SK-N-MC (cell line): ENCODE data around the gene RPLP2.

Experiments used
- EZH2 ChIP-seq: fragments of 200-600 bp; sonication (generic); IDR thresholded peaks from one replicate; pipeline ENCODE4 v1.6.1; 2017; ENCODE audit warnings: antibody characterized with exemption
- POLR2AphosphoS5 ChIP-seq: IDR thresholded peaks from 2 replicates; pipeline ENCODE4 v1.6.1; 2012; ENCODE audit warnings: mild to moderate bottlenecking, low read depth, low read length, borderline replicate concordance

DNA sequence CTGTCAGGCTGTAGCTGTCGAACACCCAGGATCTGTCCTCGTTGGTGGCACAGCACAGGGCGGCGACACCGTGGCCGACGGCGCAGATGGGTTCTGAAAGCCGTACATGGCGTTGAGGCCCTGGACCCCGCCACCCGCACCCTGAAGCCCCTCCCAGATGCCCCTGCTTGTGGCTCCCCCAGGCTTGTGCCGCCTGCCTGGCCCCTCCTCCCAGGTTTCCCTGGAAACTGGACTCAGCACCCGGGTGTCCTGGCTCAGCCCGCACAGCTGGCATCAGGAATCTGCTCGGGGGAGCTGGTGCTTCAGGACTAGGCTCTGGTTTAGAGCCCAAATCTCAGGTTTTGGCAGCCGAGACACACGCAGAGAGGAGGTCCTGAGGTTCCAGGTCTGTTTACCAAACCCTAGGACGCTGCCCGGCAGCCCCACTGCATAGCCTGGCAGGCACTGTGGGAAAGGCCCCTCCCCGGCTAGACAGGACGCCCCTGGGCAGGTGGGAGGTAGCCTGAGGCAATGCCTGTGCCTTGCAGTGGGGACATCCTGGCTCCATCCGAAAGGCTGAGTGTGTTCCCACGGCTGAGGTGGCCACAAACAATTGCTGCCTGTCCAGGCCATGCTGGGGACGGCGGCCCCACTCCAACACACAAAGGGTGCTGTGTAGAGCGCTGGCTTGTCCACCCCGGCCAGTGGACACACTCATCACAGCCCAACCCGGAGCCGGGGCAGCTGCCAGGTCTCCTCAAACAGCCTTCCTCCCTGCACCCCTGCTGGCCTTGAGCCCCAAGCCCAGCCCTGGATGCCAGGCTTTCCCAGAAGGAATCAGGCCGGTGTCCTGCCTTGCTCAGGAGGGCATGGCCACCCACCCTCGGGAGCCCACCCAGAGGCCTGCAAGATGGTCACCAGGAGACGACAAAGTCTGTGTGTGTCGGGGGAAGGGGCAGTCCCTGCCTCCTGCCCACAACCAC lies 37.1 kb upstream of the RPLP2 start:
- TF ChIP-seq EZH2 (no peak), POLR2AphosphoS5 (no peak)
